Activated CD4-positive, alpha-beta memory T cell treated with anti-CD3 and anti-CD28 coated beads for 36 hours (primary cell): Measurements from ENCODE around the gene HCN2. TPM values are rescaled to one million over a fixed set of nuclear protein-coding genes. Genes with fewer than 3 reads are reported as not detected.
"Not testable (repeated sequence)": the region's sequence is repeated elsewhere in the genome, so short reads cannot be mapped to it uniquely, and the experiment has no call there.

Source experiments
- CTCF ChIA-PET: fragments of 350-600 bp; sonication (Branson Sonifier 250); formaldehyde crosslinking; loops from one replicate; lab custom pipeline; 2021; ENCODE audit warnings: antibody characterized with exemption, inconsistent platforms; lab: Charles Lee
- POLR2A ChIA-PET: fragments of 350-600 bp; sonication (Branson Sonifier 250); formaldehyde crosslinking; loops from one replicate; lab custom pipeline; 2021; ENCODE audit warnings: antibody characterized with exemption; lab: Charles Lee
- DNase-seq: peaks from one replicate; pipeline ENCODE4 v3.0.0-alpha.2; 2020
- H3K27ac Mint-ChIP-seq: one replicate; pipeline ENCODE4 v1.8.0; 2021; ENCODE audit warnings: mixed read lengths
- H3K27me3 Mint-ChIP-seq: one replicate; pipeline ENCODE4 v1.8.0; 2021; ENCODE audit warnings: mixed read lengths
- H3K36me3 Mint-ChIP-seq: one replicate; pipeline ENCODE4 v1.8.0; 2021; ENCODE audit warnings: mixed read lengths
- H3K4me1 Mint-ChIP-seq: one replicate; pipeline ENCODE4 v1.8.0; 2021; ENCODE audit warnings: low read depth, mixed read lengths
- H3K4me3 Mint-ChIP-seq: one replicate; pipeline ENCODE4 v1.8.0; 2021; ENCODE audit warnings: mild to moderate bottlenecking, mixed read lengths
- H3K9me3 Mint-ChIP-seq: one replicate; pipeline ENCODE4 v1.8.0; 2021; ENCODE audit warnings: mixed read lengths
- intact Hi-C: fragments of 100-400 bp; cut with micrococcal nuclease; formaldehyde crosslinking; loops from one replicate; pipeline ENCODE4 v1.15.1; 2023
- total RNA-seq, 2 experiments: library from RNA; stranded (reverse); gene quantifications; one replicate each; pipeline ENCODE4 v1.2.3, GENCODE V29; 2021

Gene HCN2
- total RNA-seq, 2 experiments from 2014 or later: 1.00 to 1.0 TPM

DNA sequence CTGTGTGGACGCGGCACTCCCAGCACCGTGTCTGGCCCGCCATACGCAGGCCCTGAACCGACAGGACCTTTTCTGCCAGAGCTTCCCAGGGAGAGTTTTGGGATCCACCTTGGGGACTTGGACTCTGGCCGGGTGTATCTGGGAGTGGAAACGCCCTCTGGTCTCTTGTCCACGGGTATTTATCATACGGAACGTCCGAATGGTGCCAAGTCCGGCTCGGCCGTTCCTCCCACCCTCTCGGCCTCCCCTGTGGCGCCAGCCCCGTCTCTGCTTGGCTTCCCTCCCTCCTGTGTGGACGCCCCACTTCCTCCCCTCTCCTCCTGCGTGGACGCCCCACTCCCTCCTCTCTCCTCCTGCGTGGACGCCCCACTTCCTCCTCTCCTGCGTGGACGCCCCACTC lies 12.1 kb downstream of the HCN2 start:
- CTCF ChIA-PET: no interaction called here
- no peak for DNase-seq
- POLR2A ChIA-PET: no interaction called here
- Mint-ChIP-seq H3K4me3 (no peak overlapping the region), H3K9me3 (no peaks in the 10 kb centered on the region), H3K27ac (no peak overlapping the region), H3K36me3 (no peaks in the 10 kb centered on the region), H3K27me3 (no peaks in the 10 kb centered on the region), H3K4me1 (no peaks in the 10 kb centered on the region)
- intact Hi-C loops: no loop called here

DNA sequence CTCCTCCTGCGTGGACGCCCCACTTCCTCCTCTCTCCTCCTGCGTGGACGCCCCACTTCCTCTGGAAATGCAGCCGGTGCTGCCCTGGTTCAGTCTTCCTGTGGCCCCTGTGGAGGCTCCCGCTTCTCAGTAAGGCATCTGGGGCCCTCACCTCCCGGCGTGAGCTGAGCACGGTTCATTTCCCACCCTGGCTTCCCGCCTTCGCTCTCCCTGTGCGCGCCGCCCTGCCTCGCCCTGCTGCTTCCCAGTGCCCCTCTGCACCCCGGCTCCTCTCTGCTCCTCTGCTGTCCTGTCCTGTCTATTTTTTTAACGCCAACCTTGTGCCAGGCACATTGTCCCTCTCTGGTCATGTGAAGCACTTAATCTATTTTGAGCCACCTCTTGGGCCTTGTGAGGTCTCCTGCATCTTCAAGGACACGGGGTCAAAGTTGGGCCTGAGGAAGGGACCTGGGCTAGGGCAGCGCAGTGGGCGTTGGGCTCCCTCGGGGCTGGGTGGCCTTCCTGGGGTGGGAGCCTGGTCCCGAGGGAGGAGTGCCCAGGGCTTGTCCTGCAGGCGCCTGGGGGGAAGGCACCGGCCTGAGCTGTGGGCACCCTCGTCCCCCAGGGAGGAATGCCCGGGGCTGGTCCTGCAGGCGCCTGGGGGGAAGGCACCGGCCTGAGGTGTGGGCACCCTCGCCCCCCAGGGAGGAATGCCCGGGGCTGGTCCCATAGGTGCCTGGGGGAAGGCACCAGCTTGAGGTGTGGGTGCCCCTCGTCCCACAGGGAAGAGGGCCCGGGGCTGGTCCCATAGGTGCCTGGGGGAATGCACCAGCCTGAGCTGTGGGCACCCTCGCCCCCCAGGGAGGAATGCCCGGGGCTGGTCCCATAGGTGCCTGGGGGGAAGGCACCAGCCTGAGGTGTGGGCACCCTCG lies 13.0 kb downstream of the HCN2 start:
- CTCF ChIA-PET: no interaction called here

DNA sequence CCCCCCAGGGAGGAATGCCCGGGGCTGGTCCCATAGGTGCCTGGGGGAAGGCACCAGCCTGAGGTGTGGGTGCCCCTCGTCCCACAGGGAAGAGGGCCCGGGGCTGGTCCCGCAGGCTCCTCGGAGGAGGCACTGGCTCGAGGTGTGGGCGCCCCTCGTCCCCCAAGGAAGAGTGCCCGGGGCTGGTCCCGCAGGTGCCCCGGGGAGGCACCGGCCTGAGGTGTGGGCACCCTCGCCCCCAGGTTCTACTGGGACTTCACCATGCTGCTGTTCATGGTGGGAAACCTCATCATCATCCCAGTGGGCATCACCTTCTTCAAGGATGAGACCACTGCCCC lies 13.6 kb downstream of the HCN2 start:
- CTCF ChIA-PET, H3K4me1 Mint-ChIP-seq, DNase-seq, intact Hi-C loops, H3K27ac Mint-ChIP-seq, H3K4me3 Mint-ChIP-seq, H3K27me3 Mint-ChIP-seq, H3K36me3 Mint-ChIP-seq, H3K9me3 Mint-ChIP-seq, POLR2A ChIA-PET: not testable (repeated sequence)

More for the DNA sequence above, 13.0 kb downstream of the HCN2 start:
- no peaks in the 10 kb centered on the region for H3K4me1 Mint-ChIP-seq
- intact Hi-C loops: no loop called here
- no peaks in the 10 kb centered on the region for H3K9me3 Mint-ChIP-seq
- POLR2A ChIA-PET: no interaction called here
- no peaks in the 10 kb centered on the region for H3K36me3 Mint-ChIP-seq
- DNase-seq: no peak
- H3K27ac Mint-ChIP-seq: no peak overlapping the region
- no peaks in the 10 kb centered on the region for H3K27me3 Mint-ChIP-seq
- no peak overlapping the region for H3K4me3 Mint-ChIP-seq

DNA sequence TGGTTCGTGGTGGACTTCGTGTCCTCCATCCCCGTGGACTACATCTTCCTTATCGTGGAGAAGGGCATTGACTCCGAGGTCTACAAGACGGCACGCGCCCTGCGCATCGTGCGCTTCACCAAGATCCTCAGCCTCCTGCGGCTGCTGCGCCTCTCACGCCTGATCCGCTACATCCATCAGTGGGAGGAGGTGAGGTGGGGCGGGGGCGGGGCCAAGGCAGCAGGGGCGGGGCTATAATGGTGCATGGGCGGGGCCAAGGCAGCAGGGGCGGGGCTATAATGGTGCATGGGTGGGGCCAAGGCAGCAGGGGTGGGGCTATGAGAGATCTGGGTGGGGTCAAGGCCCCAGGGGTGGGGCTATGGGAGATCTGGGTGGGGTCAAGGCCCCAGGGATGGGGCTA lies 14.1 kb downstream of the HCN2 start:
- CTCF ChIA-PET, H3K9me3 Mint-ChIP-seq, H3K4me1 Mint-ChIP-seq, POLR2A ChIA-PET, H3K27me3 Mint-ChIP-seq, intact Hi-C loops, H3K27ac Mint-ChIP-seq, H3K4me3 Mint-ChIP-seq, H3K36me3 Mint-ChIP-seq: not testable (repeated sequence)
- peak; percentile 42 for DNase-seq

DNA sequence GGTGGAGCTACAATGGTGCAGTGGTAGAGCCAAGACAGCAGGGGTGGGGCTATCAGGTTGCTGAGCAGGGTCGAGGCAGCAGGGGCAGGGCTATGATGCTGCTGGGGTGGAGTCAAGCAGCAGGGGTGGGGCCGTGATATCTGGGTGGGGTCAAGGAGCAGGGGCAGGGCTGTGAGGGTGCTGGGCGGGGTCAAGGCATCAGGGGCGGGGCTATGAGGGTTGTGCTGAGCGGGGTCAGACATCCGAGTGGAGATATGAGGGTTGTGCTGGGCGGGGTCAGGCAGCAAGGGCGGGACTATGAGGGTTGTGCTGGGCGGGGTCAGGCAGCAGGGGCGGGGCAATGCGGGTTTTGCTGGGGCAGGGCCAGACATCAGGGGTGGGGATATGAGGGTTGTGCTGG lies 14.7 kb downstream of the HCN2 start:
- Mint-ChIP-seq H3K4me1 (no peaks in the 10 kb centered on the region), H3K9me3 (no peaks in the 10 kb centered on the region), H3K36me3 (no peaks in the 10 kb centered on the region), H3K27ac (no peak overlapping the region), H3K4me3 (no peak overlapping the region), H3K27me3 (no peaks in the 10 kb centered on the region)
- ChIA-PET POLR2A (no interaction called here), CTCF (no interaction called here)
- peak; percentile 76 for DNase-seq
- intact Hi-C loops: no loop called here

DNA sequence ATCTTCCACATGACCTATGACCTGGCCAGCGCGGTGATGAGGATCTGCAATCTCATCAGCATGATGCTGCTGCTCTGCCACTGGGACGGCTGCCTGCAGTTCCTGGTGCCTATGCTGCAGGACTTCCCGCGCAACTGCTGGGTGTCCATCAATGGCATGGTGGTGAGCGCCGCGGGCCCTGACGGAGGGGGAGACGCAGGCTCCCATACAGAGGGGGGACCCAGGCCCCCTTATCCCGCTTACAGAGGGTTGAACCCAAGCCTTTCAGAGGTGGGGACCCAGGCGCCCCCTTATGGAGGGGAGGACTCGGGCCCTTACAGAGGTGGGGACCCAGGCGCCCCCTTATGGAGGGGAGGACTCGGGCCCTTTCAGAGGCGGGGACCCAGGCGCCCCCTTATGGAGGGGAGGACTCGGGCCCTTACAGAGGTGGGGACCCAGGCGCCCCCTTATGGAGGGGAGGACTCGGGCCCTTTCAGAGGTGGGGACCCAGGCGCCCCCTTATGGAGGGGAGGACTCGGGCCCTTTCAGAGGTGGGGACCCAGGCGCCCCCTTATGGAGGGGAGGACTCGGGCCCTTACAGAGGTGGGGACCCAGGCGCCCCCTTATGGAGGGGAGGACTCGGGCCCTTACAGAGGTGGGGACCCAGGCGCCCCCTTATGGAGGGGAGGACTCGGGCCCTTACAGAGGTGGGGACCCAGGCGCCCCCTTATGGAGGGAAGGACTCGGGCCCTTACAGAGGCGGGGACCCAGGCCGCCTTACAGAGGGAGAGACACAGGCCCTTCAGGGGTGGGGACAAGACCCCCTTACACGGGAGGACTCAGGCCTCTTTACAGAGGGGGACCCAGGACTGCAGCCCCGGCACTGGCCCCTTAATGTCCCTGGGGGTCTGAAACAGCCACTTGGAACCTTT lies 15.6 kb downstream of the HCN2 start:
- intact Hi-C loops, H3K9me3 Mint-ChIP-seq, H3K36me3 Mint-ChIP-seq, H3K27ac Mint-ChIP-seq, H3K27me3 Mint-ChIP-seq, H3K4me3 Mint-ChIP-seq, H3K4me1 Mint-ChIP-seq, POLR2A ChIA-PET: not testable (repeated sequence)
- CTCF ChIA-PET: interaction anchor here (0.7 to 0.8 kb wide), 3 partner anchors 21 to 29 kb away, joined by 3 to 4 read pairs (median 3); no protein-coding TSS in a partner anchor
- DNase-seq: peak; percentile 60

DNA sequence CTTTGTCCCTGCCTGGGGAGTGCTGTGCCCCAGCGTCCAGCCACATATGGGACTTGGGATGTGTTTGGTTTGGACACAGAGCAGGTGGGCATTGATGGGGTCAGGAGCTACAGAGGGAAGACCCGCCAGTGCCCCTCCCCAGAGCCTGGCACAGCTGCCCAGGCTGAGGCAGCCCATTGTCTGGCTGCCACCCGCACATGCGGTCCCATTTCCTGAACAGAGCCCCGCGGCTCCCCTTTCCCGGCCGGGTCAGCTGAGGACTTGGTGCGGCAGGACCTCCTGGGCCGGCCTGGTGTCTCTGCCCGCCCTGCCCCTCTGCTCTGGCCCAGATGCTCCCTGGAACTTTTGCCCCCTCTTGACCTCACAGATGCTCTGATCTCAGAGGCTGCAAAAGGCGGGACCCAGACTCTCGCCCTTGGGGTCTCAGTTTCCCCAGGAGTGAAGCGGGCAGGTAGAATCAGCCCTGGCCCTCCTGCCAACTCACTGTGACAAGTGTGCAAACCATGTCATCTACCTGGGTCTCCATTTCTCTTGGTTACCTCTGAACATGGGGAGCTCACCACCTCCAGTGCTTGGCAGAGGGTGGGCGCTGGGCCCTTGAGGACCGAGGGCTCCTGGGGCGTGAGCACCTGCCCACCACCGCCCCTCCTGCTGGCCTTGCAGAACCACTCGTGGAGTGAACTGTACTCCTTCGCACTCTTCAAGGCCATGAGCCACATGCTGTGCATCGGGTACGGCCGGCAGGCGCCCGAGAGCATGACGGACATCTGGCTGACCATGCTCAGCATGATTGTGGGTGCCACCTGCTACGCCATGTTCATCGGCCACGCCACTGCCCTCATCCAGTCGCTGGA lies 17.8 kb downstream of the HCN2 start:
- no peak for DNase-seq
- Mint-ChIP-seq H3K27ac (no peak overlapping the region), H3K4me1 (peaks cover 16% of the 10 kb centered on the region), H3K9me3 (no peaks in the 10 kb centered on the region), H3K4me3 (no peak overlapping the region), H3K36me3 (no peaks in the 10 kb centered on the region), H3K27me3 (no peaks in the 10 kb centered on the region)
- ChIA-PET CTCF (interaction anchor here (1.1 to 1.8 kb wide), 3 partner anchors 19 to 23 kb away, joined by 4 to 6 read pairs (median 6); no protein-coding TSS in a partner anchor), POLR2A (no interaction called here)
- intact Hi-C loops: no loop called here

DNA sequence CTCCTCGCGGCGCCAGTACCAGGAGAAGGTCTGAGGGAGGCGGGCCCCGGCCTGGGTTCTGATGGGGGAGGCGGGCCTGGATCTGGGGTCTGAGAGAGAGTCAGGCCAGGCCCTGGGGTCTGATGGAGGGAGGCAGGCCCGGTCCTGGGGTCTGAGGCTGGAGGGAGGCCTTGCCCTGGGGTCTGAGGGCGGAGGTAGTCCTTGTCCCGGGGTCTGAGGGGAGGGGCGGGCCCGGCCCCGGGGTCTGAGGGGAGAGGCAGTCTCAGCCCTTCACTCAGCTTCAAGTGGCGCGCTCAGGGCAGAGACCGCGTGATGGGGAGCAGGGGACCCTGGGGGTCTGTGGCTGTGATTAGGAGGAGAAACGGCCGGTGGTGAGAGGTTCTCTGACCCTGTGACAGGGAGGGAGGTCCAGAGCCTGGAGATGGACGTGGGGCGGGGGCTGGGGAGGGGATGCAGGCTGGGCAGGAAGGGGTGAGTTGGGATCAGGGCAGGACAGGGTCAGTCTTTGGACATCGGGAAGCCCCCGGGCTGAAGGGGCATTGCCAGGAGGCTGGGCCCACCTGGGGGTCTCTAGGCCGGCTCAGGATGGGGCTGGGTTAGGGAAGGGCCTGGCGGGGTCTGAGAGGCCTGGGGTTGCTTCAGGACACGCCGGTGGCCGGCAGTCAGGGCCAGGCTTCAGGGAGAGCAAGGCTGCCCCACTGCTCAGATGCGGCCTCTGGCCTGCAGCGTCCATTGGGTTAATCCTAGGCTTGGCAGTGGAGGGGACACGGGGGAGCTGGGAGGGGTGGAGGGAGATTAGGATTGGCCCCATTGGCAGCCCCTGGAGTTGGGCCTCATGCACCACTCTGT lies 18.7 kb downstream of the HCN2 start:
- POLR2A ChIA-PET: no interaction called here
- peaks cover 23% of the 10 kb centered on the region for H3K4me1 Mint-ChIP-seq
- intact Hi-C loops: no loop called here
- CTCF ChIA-PET: interaction anchor here (1.8 kb wide), 1 partner anchor 20 kb away, joined by 6 read pairs; no protein-coding TSS in a partner anchor
- DNase-seq: no peak
- no peaks in the 10 kb centered on the region for H3K27me3 Mint-ChIP-seq
- H3K27ac Mint-ChIP-seq: no peak overlapping the region
- no peak overlapping the region for H3K4me3 Mint-ChIP-seq
- peaks cover 4% of the 10 kb centered on the region for H3K36me3 Mint-ChIP-seq
- H3K9me3 Mint-ChIP-seq: no peaks in the 10 kb centered on the region

DNA sequence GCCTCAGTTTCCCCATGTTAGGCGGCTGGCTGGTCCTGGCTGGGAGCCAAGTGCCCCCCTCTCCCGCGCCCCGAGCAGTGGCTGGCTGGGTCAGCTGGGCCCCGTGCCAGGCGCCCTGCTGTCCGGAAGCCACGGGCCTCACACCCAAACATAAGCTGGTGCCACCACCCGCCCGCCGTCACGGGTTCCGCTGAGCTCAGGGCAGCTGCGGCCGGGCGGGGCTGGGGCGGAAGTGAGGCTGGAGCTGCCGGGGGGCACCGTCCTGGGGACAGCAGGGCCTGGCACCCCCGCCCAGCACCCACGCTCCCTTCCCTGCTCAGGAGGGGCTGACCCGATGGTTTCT lies 19.3 kb downstream of the HCN2 start:
- intact Hi-C loops: no loop called here
- Mint-ChIP-seq H3K27ac (no peak overlapping the region), H3K4me1 (peaks cover 23% of the 10 kb centered on the region), H3K36me3 (peaks cover 4% of the 10 kb centered on the region), H3K27me3 (no peaks in the 10 kb centered on the region), H3K4me3 (no peak overlapping the region), H3K9me3 (no peaks in the 10 kb centered on the region)
- CTCF ChIA-PET: no interaction called here
- no peak for DNase-seq
- POLR2A ChIA-PET: no interaction called here

DNA sequence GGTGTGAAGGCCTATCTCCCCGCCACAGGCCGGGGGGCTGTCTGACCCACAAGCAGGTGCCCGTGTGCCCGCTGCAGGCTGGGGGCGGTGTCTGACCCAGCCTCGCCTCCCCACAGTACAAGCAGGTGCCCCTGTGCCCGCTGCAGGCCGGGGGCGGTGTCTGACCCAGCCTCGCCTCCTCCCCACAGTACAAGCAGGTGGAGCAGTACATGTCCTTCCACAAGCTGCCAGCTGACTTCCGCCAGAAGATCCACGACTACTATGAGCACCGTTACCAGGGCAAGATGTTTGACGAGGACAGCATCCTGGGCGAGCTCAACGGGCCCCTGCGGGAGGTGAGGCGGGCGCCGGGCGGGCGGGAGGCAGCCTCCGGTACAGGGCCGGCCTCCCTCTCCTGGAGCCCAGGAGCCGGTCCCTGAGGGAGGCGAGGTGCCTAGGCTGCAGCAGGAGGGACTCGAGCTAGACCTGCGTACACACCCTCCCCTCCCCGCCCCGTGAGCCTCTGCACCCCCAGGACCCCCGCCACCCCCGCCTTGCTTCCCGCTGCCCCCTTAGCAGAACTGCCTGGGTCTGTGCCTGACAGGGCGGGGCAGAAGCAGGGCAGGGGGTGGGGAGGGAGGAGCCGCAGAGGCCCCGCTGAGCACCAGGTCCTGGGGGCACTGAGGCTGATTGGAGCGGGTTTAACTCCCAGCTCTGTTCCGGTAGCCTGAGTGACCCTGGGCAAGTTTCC lies 20.6 kb downstream of the HCN2 start:
- peak overlapping the region; percentile 95 for H3K27ac Mint-ChIP-seq
- ChIA-PET POLR2A (interaction anchor here (1.5 kb wide), 1 partner anchor 50 kb away, joined by 4 read pairs; no protein-coding TSS in a partner anchor), CTCF (interaction anchor here (1.4 to 2.5 kb wide), 2 partner anchors 26 to 78 kb away, joined by 5 to 8 read pairs; partner anchors contain the start of gene CDC34)
- H3K9me3 Mint-ChIP-seq: no peaks in the 10 kb centered on the region
- intact Hi-C loops: loop anchor here (2.0 kb wide), 4 partner anchors 21 to 71 kb away; partner anchors contain the start of genes BSG and HCN2
- peak overlapping the region; percentile 79 for H3K4me3 Mint-ChIP-seq
- peaks cover 11% of the 10 kb centered on the region for H3K36me3 Mint-ChIP-seq
- H3K4me1 Mint-ChIP-seq: peaks cover 23% of the 10 kb centered on the region
- peak; percentile 68 for DNase-seq
- H3K27me3 Mint-ChIP-seq: no peaks in the 10 kb centered on the region
